Measurements from ENCODE around the gene SBNO1.

DNA sequence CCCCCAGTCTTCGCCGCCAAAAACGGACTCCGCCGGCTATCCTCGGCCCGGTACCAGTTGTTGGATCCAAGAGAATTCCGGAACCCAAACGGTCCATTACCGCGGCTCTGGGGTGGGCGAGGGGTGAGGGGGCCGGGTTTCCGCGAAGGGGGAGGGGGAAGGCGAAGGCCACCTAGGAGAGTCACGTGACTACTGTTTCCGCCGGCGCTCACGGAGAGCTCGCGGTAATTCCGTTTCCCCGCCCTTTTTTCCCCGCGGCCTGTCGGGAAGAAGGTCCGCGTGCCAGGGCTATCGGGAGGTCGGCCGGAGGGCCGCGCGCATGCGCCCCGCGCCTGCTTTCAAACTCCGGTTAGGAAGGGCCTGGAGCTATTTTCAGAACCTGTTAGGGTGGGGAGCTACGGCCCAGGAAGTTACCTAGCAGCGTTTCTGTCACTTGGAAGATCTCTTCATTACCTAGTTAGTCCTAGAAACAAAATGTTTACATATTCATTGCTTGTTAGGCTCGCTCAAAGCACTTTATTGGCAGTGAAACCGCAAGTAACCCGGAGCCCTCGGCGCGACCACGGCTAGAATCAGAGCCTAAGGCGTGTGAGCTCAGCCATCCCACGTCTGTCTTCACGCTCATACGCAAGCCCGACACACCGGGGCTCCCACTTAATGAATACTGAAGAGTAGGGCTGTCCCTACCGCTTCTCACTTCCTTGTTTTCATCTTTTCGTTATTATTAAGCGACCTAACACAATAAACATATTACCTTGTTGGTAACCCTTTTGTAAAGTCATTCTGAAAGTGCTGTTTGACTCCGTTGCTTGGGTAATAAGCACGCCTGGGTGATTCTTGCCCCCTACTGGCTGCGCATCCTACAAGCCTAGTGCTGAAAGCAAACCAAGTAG lies 624 bp upstream of the SBNO1 start:
- peak; percentile 84 for TF ChIP-seq POLR2A (IDR thresholded peaks at IDR 0.05)
- TF ChIP-seq, protein P1, sequence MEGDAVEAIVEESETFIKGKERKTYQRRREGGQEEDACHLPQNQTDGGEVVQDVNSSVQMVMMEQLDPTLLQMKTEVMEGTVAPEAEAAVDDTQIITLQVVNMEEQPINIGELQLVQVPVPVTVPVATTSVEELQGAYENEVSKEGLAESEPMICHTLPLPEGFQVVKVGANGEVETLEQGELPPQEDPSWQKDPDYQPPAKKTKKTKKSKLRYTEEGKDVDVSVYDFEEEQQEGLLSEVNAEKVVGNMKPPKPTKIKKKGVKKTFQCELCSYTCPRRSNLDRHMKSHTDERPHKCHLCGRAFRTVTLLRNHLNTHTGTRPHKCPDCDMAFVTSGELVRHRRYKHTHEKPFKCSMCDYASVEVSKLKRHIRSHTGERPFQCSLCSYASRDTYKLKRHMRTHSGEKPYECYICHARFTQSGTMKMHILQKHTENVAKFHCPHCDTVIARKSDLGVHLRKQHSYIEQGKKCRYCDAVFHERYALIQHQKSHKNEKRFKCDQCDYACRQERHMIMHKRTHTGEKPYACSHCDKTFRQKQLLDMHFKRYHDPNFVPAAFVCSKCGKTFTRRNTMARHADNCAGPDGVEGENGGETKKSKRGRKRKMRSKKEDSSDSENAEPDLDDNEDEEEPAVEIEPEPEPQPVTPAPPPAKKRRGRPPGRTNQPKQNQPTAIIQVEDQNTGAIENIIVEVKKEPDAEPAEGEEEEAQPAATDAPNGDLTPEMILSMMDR (IDR thresholded peaks at IDR 0.05) = peak; percentile 69 to 77 (median 75)

All from right lobe of liver (tissue), 4 donors.